Measurements from ENCODE around the gene PDE4B.

DNA sequence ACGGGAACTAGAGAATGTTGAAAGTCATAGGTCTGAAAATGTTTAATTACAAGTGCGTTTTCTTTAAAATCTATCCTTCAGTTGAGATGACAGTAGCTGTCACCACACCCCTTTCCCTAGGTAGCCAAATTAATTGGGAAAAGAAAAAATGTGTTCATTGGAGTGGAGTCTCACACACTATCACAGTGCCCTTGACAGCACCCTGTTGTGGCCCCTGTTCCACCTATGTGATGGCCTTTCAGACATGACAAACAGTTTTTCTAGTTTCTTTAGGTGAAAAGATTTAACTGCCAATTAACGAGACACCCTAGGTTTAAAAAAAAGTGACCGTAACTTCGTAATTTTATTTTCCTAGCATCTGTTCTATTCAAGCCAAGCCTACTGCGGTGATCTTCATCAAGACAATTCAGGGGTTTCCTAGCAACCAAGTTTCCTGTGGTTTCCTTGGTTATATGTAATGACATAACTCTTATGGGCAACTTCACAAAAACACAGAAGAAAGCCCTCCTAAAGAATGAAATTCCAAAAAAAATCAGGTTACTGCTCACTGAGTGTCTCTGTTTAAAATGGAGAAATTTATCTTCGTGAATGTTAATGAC is 298.3 kb downstream of the PDE4B start:
- TF ChIP-seq CTCF (IDR thresholded peaks at IDR 0.05; ENCODE audit: low read length) (no peak), EZH2 (IDR thresholded peaks at IDR 0.05; ENCODE audit: borderline replicate concordance, low read length) (no peak)
